NCI-H1092 (cell line): ENCODE results near the gene UGT1A8.
"Not testable (repeated sequence)": the region's sequence is repeated elsewhere in the genome, so short reads cannot be mapped to it uniquely, and the experiment has no call there.

Source experiments
- DNase-seq: peaks from one replicate; lab custom pipeline; 2025; lab: John Stamatoyannopoulos, UW

Gene UGT1A8

GRCh38 chr2:233639860-233640259 is 22.4 kb downstream of the UGT1A8 start:
- DNase-seq, result no peak

DNA sequence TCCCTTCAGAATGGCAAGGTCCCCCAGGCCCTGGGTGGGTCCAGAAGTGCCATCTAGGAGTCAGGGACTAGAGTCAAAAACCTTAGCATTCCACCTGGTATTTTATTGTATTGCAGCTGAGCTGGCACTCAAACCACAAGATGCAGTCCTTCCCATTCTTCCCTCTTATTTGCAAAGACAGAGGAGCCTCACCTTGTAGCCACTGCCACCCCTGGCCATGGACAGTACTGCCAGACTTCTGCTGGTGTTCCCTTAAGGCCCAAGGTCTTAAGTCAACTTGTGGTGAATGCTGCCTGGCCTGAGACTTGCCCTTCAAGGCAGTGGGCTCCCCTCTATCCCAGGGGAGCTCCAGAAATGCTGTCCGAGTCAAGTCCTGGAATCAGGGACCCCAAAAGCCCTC is 25.7 kb downstream of the UGT1A8 start:
- no peak for DNase-seq

GRCh38 chr2:233646033-233646432 is 28.6 kb downstream of the UGT1A8 start:
- not testable (repeated sequence) for DNase-seq

GRCh38 chr2:233650981-233651380 is 33.5 kb downstream of the UGT1A8 start:
- DNase-seq, result no peak

DNA sequence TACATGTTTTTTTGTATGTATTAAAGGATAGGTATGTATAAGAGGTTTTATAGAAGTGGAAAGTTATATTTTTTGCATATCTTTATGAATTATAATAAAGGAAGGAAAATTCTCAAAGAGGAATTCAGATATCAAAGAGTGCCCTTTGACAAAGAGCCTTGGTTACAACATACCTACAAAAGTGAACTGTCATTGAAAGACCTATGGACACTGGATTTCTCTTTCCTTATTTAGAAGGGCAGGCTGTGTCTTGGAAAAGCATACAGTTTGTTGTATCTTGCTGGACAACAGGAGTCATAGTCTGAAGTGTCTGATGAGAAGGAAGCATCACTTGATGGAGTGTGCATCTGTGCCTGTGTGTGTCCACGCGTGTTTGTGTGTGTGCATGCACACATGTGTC is 34.0 kb downstream of the UGT1A8 start:
- no peak for DNase-seq

- no peak for DNase-seq
These were observed 37.1 kb downstream of the UGT1A8 start for GRCh38 chr2:233654501-233654900.

DNA sequence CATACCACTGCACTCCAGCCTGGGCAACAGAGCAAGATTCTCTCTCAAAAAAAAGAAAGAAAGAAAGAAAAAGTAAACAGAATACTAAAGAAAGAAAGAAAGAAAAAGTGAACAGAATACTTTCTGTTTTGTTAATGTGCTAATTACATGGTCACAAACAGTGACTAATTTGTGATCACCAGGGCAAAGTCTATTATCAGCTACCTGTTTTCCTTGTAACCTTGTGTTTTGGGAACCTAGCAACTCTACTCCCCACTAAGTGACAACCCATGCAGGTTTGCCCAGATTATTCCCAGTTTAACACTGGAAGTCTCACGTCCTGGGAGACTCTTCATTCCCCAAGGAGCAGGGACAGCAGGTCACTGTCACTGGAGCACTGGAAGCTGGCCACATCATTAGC is 37.6 kb downstream of the UGT1A8 start:
- no peak for DNase-seq

GRCh38 chr2:233655943-233656342 is 38.5 kb downstream of the UGT1A8 start:
- DNase-seq, result not testable (repeated sequence)

- DNase-seq, result no peak
These were observed 39.0 kb downstream of the UGT1A8 start for GRCh38 chr2:233656443-233656842.

DNA sequence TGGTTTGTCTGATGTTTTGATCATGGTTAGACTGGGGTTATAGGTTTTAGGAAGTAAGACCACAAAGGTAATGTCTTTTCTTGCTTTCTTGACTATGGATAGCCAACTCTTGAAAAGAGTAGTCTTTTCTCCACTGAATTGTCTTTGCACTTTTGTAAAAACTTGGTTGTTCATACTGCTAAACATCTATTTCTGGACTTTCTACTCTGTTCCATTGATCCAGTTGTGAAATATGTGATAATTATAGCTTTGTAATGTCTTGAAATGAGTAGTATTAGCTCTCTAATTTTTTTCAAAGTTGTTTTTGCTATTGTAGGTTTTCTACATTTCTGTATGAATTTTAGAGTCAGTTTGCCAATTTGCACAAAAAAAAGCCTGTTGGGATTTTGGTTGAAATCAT is 41.2 kb downstream of the UGT1A8 start:
- no peak for DNase-seq

- no peak for DNase-seq
These were observed 46.5 kb downstream of the UGT1A8 start for GRCh38 chr2:233663911-233664310.

DNA sequence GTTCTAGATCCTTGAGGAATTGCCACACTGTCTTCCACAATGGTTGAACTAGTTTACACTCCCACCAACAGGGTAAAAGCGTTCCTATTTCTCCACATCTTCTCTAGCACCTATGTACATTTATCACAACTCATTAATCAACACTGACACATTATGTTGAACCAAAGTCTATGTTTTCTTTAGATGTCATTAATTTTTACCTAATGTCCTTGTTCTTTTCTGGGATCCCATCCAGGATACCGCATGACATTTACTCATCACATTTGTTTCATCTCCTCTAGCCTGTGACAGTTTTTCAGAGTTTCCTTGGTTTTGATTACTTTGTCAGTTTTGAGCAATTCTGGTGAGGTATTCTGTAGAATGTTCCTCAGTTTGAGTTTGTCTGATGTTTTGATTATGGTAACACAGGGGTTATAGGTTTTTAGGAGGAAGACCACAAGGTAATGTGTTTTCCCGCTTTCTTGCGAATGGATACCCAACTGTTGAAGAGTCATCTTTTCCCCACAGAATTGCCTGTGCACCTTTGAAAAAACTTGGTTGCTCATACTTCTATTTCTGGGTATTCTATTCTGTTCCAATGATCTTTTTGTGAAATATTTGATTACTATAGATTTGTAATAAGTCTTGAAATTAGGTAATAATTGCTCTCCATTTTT is 51.3 kb downstream of the UGT1A8 start:
- no peak for DNase-seq

- no peak for DNase-seq
These were observed 54.1 kb downstream of the UGT1A8 start, which contains the start of gene UGT1A9 for GRCh38 chr2:233671290-233672161. TSS of gene UGT1A9 (plus strand) at chr2:233671898. CDS start at chr2:233671935, 37 bp downstream.

- no peak for DNase-seq
These were observed 55.5 kb downstream of the UGT1A8 start for GRCh38 chr2:233672886-233673285.

- no peak for DNase-seq
These were observed 56.5 kb downstream of the UGT1A8 start for GRCh38 chr2:233673896-233674295.

DNA sequence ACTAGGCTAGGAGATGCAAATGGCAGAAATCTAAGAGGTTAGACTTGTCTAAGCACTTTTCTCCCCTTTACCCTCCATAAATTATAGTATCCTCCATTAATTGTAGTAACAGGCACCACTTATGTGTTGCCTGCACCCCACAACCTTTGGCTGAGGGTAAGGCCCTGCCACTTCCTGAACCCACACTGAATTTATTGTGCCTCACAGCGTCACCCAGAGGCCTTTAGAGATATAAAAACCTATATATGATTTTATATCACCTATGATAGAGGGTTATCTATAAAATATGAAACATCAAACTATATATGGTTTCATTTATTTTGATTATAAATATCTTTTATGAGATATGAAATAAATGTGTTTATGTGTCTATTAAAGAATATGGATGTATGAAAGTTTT is 56.9 kb downstream of the UGT1A8 start:
- DNase-seq, result no peak

DNA sequence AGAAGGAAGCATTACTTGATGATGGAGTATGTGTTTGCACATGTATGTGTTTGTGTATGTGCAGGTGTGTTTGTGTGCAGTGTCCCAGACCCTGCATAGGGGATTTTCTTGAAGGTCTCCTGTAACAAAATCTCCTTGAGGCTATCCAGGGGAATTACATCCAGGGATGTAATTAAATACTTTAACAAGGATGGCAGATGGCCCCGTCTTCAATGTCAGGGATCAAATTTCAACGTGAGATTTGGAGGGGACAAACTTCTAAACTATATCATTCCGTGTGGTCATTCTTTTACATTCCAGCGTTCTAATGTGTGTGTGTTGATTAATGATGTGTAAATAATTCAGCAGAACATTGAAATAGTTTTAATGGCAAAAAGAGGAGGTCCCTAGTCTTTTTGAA is 57.6 kb downstream of the UGT1A8 start:
- DNase-seq, result no peak

- DNase-seq, result no peak
These were observed 58.6 kb downstream of the UGT1A8 start for GRCh38 chr2:233676046-233676445.

GRCh38 chr2:233679196-233679595 is 61.8 kb downstream of the UGT1A8 start:
- DNase-seq, result no peak

DNA sequence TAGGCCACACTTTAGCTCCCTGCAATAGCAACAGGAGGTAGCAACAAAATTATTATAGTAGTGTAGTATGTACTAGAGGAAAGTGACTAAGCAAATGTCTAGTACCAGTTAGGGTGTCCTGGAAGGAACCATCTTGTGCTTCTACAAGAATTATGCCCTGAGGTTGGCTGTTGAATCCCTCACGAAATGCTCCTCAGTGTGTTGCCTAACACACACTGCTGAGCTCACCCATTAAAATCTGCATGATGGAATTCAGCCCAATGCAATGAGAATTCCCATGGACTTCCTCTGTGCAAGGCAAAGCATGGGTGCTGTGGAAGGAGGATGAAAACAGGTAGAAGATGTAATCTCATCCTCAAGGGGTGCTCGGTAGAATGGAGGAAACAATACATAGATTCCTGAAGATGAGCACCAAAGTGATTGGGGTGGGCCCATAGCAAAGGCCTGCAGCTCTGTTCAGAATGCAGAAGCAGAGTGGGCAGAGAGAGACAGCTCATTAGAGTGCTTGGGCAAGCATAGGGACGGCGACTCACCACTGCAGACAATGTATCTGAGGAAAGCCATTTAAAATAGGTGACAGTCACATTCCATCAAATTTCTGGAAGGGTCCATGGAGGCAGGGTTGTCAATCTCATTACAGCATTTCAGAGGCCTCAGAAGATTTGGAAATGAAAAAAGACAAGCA is 63.1 kb downstream of the UGT1A8 start:
- DNase-seq, result no peak

DNA sequence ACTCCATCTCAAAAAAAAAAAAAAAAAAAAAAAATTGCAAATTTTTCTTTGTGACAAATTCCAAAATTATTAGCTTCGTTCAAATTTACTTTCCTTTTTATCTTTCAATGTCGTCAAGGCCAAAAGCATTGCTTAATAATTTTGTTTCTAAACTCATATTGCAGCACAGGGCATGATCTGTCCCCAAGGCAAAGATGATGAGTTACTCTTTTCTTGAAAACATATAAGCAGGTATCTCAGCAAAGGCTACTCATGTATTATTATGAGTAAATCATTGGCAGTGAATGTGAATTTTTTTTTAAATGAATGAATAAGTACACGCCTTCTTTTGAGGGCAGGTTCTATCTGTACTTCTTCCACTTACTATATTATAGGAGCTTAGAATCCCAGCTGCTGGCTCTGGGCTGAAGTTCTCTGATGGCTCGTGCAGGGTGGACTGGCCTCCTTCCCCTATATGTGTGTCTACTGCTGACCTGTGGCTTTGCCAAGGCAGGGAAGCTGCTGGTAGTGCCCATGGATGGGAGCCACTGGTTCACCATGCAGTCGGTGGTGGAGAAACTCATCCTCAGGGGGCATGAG is 64.2 kb downstream of the UGT1A8 start, which contains the start of gene UGT1A7:
TSS of gene UGT1A7 (plus strand) at position 381 of the 579 bp plus-strand sequence. CDS start at position 418, 37 bp downstream.
- DNase-seq, result no peak

- DNase-seq, result no peak
These were observed 67.2 kb downstream of the UGT1A8 start for GRCh38 chr2:233684640-233685039.
